Activated CD8-positive, alpha-beta memory T cell treated with anti-CD3 and anti-CD28 coated beads for 1 hour (primary cell): ENCODE measurements around the gene FBXO36.

ENCODE experiments used
- DNase-seq, 2 donors: peaks; one replicate each; pipeline ENCODE4 v3.0.0-alpha.2; 2020; ENCODE audit warnings: low read depth in 1 of 2; ENCODE audit errors: extremely low read depth in 1 of 2

The FBXO36 gene

DNA sequence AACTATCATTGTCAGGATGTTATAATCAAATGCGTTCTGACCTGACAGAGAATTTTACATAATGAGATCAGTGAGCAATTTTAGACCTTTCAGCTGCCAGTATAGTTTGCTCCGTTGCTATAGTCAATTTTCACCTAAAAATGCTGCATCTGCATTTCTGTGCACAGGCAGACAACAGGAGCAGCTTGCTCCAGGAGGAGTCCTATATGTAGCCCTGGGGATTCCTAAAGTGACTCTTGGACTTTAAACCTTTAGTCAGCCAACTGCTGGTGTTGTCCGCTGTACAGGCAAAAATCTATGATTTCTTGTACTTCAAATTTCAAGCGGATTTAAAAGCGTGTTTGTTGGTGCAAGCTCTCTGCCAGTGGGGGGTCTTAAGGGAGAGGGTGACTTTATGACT lies 120.7 kb downstream of the FBXO36 start:
- DNase-seq = no peak

DNA sequence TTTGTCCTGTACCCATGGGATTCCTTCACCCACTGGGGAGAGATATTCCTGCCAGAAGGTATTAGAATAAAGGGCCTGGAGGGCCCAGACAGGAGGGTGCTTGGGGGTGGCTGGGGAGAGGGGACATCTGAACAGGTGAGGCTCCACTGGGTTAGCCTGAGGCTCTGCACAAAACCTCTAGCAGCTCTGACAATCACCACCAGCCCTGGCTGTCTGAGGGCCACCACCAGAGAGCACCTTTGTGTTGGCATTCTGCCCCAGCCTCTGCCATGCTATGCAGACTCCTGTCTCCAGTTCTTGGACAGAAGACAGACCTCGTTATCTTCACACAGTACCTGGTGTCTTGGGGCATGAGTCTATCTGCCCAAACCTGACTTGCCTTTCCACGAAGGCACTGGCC lies 121.2 kb downstream of the FBXO36 start:
- DNase-seq = no peak

DNA sequence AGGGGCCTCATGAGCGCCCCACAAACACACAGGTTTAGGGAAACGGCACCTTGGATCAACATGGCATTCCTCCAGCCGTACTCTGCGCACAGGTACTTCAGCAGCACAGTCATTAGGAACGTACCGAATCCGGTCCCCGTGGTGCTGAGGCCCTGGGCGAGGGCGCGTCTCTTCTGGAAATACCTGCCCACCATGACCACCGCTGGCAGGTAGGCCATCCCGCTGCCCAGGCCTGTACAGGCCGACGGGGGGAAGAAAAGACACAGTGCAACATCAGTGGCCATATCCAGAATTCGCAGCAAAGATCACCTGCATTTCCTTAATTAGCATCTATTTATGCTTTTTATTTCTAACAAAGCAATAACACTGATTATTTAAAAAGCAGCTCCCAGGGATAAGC lies 124.2 kb downstream of the FBXO36 start:
- DNase-seq = no peak

DNA sequence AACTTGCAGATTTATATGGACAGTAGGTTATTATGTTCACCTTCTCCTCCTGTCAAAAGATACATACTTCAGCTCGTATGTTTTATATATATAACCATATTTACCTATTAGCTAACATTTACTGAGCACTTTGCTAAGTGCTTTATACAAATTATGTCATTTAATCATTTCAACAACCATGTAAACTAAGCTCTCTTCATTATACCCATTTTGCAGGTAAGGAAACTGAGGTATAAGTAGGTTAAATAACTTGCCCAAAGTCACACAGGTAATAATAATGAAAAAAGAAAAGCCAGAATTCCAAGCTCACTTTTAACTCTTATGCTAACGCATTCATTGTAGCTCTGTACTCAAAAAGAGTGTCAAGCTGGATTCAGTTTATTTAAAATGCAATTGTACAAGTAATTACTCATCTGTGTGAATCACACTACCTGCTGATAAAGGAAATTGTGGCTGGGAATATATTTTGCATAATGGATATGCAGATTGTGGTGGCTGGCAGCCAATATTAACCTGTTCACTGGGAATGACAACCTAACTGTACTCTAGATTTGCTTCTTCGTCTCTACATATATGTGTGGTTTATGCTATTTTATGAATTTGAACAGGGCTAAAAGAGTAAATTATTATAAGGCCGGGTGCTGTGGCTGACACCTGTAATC lies 125.8 kb downstream of the FBXO36 start:
- no peak for DNase-seq

DNA sequence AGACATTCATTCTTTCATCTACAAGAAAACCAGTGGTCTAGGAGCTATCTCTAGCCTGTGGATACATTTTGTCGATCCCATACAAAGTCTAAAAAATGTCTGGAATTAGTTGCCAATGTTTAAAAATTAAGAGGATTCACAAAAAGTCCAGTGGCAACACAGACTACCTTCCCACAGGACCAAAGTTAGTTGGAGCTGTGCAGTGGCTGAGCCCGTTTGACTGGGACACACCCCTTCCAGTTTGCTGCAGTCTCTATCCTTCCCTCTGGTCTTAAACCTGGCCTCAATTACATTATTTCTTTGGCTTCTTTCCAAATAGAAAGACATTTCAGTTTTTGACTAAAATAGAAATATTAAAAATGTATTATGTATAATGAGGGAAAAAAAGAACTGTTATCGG lies 127.8 kb downstream of the FBXO36 start:
- DNase-seq = no peak

DNA sequence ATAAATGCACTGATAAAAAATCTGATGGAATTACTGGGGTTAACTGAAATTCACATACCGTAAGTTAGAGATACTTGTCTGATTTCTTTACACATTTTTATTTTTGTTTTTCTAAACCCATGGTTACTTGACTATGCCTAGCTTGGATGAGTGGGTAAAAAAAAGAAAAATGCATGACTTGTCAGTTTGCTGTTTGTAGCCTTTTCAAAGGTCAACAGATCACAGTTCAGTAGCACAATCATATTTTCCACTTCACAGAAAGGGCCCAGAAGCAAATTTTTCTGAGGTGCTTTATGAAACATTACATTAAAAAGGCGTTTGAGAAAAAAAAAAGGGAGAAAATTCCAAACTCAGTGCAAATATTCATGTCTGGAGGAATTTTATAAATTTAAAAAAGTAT lies 130.0 kb downstream of the FBXO36 start:
- DNase-seq = no peak

DNA sequence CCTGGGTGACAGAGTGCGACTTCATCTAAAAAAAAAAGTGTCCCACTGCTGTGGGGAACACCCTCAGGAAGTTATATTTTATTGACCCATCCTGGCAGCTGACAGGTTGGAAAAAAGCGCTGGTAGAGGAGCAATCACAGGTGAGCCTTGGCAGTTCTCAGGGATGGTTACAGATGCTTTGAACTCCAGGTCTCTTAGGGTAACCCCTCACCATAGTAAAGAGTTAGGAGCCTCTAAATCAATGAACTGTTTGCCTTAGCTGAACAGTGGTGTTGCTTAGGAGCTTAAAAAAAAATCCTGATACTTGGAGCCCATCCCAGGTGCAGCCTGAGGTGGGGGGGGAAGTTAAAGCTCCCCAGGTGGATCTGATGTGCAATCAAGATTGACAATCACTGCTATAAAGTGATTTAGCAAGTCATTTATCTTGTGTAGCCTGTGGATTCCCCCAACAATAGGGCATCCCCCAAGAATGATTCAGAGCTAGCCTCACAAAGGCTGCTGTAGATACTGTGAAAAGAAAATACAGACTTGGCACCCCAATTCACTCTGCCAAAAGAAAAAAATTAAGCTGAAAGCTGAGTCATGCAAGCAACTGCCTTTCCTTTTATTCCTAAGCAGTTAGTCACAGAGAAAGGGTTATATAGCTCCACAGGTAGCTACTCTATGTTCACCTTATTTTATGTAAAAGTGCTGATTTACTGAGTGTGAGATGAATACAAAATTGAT lies 131.6 kb downstream of the FBXO36 start:
- DNase-seq = no peak

DNA sequence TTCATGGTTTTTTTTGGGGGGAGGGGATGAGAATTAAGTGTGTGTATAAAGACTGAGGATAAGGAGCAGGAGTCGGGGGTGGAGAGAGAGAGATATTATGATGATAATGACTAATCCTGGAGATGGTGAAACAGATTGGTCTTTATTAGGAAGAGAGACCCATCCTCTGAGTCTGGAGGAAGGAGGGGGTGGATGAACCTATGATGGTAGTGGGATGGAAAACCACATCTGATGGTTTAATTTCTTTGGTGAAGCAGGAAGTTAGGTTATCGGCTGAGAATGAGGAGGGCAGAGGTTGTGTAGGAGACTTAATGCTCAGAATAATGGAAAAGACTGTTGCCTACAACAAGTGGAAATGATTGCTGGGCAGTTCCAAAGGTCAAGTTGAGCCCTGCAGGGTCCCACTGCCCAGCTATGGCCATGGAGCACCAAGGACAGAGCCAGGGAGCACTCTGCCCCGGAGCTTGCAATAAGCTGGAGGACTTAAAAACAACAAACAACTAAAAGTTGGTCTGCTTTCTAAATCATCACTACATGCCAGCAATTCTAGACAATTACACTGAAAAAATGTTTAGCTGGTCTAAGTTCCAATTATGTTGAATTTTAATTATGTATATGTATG lies 138.5 kb downstream of the FBXO36 start:
- no peak for DNase-seq
